Endothelial cell of umbilical vein (primary cell): Measurements from ENCODE around the gene NEDD4L. TPM values are rescaled to one million over a fixed set of nuclear protein-coding genes. Genes with fewer than 3 reads are reported as not detected.

Source experiments
- BruUV-seq: library from RNA; stranded (reverse); fragments of 400-500 nt; replicated peaks from 2 replicates; lab custom pipeline; 2021; lab: Mats Ljungman, UMichigan
- CTCF ChIA-PET: fragments of 300-600, 350-600 bp; sonication (Branson Sonifier 250); formaldehyde crosslinking; loops from one replicate; lab custom pipeline; 2021; ENCODE audit warnings: antibody characterized with exemption, inconsistent platforms; lab: Charles Lee
- POLR2A ChIA-PET: fragments of 300-600, 350-600 bp; sonication (Branson Sonifier 250); formaldehyde crosslinking; loops from one replicate; lab custom pipeline; 2021; ENCODE audit warnings: antibody characterized with exemption, inconsistent platforms; lab: Charles Lee
- DNase-seq: peaks from one replicate; pipeline ENCODE4 v3.0.0-alpha.2; 2011; ENCODE audit warnings: low read depth, low spot score
- FAIRE-seq: peaks from 2 replicates; lab custom pipeline; 2011; peaks lifted over from hg19 to GRCh38; lab: Jason Lieb, UNC
- H2AFZ ChIP-seq: 2 replicates; pipeline ENCODE4 v1.6.0; 2012; ENCODE audit warnings: low read depth, low read length, control low read depth, inconsistent platforms
- H3K27ac ChIP-seq: 2 replicates; pipeline ENCODE4 v1.5.1; 2011; ENCODE audit warnings: low read depth, mild to moderate bottlenecking, control low read depth, low read length, moderate library complexity; ENCODE audit not compliant: insufficient read depth
- H3K27me3 ChIP-seq, 2 experiments: 2 replicates each; pipeline versions ENCODE4 v1.6.0 to v1.6.1; 2011; ENCODE audit warnings: low read length in 2 of 2, mixed read lengths in 1 of 2; ENCODE audit not compliant: control insufficient read depth in 2 of 2, insufficient read depth in 2 of 2
- H3K36me3 ChIP-seq, 2 experiments: 2 replicates in 1 of 2; 3 replicates in 1 of 2; pipeline ENCODE4 v1.5.1; 2011; ENCODE audit warnings: low read length in 2 of 2, mild to moderate bottlenecking in 1 of 2, moderate library complexity in 1 of 2; ENCODE audit not compliant: control insufficient read depth in 2 of 2, insufficient read depth in 2 of 2; ENCODE audit errors: extremely low read depth in 1 of 2
- H3K4me1 ChIP-seq: 3 replicates; pipeline ENCODE4 v1.5.1; 2011; ENCODE audit warnings: mild to moderate bottlenecking, low read length; ENCODE audit not compliant: control insufficient read depth, insufficient read depth; ENCODE audit errors: extremely low read depth
- H3K4me2 ChIP-seq: 2 replicates; pipeline ENCODE4 v1.6.1; 2011; ENCODE audit warnings: low read length, control low read depth, mixed read lengths; ENCODE audit not compliant: insufficient read depth
- H3K4me3 ChIP-seq, 3 experiments: fragments of 200-600 bp in 1 of 3; sonication (generic), shearing (Covaris generic) in 1 of 3; replicated peaks in 1 of 3; 2 replicates each; pipeline ENCODE4 v1.5.1; 2011 to 2016; ENCODE audit warnings: control low read depth in 3 of 3, low read length in 3 of 3, mild to moderate bottlenecking in 2 of 3, inconsistent platforms in 1 of 3, low read depth in 1 of 3, moderate library complexity in 1 of 3; ENCODE audit not compliant: insufficient read depth in 1 of 3
- H3K79me2 ChIP-seq: 2 replicates; pipeline ENCODE4 v1.6.0; 2012; ENCODE audit warnings: low read length, inconsistent platforms; ENCODE audit not compliant: control insufficient read depth, insufficient read depth
- H3K9ac ChIP-seq: replicated peaks from 2 replicates; pipeline ENCODE3; 2011; ENCODE audit warnings: low read length, control low read depth; ENCODE audit not compliant: insufficient read depth; ENCODE audit errors: extremely low read depth
- H3K9me1 ChIP-seq: replicated peaks from 3 replicates; pipeline ENCODE4 v1.6.0; 2011; ENCODE audit warnings: mild to moderate bottlenecking, low read length; ENCODE audit not compliant: control insufficient read depth, insufficient read depth; ENCODE audit errors: extremely low read depth
- H3K9me3 ChIP-seq: replicated peaks from 2 replicates; pipeline ENCODE4 v1.5.1; 2012; ENCODE audit warnings: low read length, inconsistent platforms; ENCODE audit not compliant: control insufficient read depth, insufficient read depth
- H4K20me1 ChIP-seq: replicated peaks from 2 replicates; pipeline ENCODE3; 2011; ENCODE audit warnings: mild to moderate bottlenecking, low read length; ENCODE audit not compliant: control insufficient read depth, insufficient read depth; ENCODE audit errors: extremely low read depth
- EZH2 ChIP-seq: IDR thresholded peaks from 2 replicates; pipeline ENCODE4 v1.6.1; 2012; ENCODE audit warnings: borderline replicate concordance, low read depth, mild to moderate bottlenecking, moderate library complexity, low read length, inconsistent platforms; ENCODE audit not compliant: severe bottlenecking
- FOS ChIP-seq: IDR thresholded peaks from 2 replicates; pipeline ENCODE4 v1.6.1; 2011; ENCODE audit warnings: mild to moderate bottlenecking, low read length, moderate library complexity, borderline replicate concordance; ENCODE audit not compliant: insufficient read depth
- GATA2 ChIP-seq: IDR thresholded peaks from 2 replicates; pipeline ENCODE4 v1.7.0; 2011; ENCODE audit warnings: low read depth, mild to moderate bottlenecking, moderate library complexity, mixed read lengths, low read length; ENCODE audit not compliant: insufficient read length, insufficient read depth
- JUN ChIP-seq: IDR thresholded peaks from 2 replicates; pipeline ENCODE4 v1.6.1; 2011; ENCODE audit warnings: borderline replicate concordance, low read depth; ENCODE audit not compliant: insufficient read length, insufficient read depth
- MAX ChIP-seq: IDR thresholded peaks from 2 replicates; pipeline ENCODE4 v1.6.1; 2011; ENCODE audit not compliant: insufficient read depth, insufficient read length
- MYC ChIP-seq: IDR thresholded peaks from one replicate; pipeline ENCODE4 v1.6.1; 2011; ENCODE audit warnings: mild to moderate bottlenecking, low read depth, low read length
- POLR2A ChIP-seq: IDR thresholded peaks from 2 replicates; pipeline ENCODE4 v1.6.1; 2012; ENCODE audit warnings: low read depth, mild to moderate bottlenecking, control low read depth, low read length
- POLR2AphosphoS5 ChIP-seq: IDR thresholded peaks from 2 replicates; pipeline ENCODE4 v1.6.1; 2012; ENCODE audit warnings: low read depth, mild to moderate bottlenecking, control low read depth, low read length, moderate library complexity; ENCODE audit not compliant: insufficient read depth
- dilution Hi-C: fragments of 300-500 bp; cut with MboI; formaldehyde crosslinking; loops from one replicate; pipeline ENCODE4 v1.15.0; 2019; ENCODE audit warnings: low sequenced_read_pairs; ENCODE audit not compliant: extremely low pct_ligation_motif_present
- intact Hi-C: fragments of 100-400 bp; cut with micrococcal nuclease; formaldehyde crosslinking; loops from one replicate; pipeline ENCODE4 v1.10.0; 2022
- polyA plus RNA-seq, 4 experiments: library from polyadenylated mRNA; depleted of rRNA in 3 of 4; stranded (reverse) in 3 of 4; unstranded in 1 of 4; fragments of >200 nt; gene quantifications; 2 replicates each; pipeline versions ENCODE4 v1.2.1 to v1.2.3, GENCODE V29; 2011 to 2012; ENCODE audit warnings: missing spikeins in 1 of 4
- total RNA-seq: library from RNA; stranded (reverse); gene quantifications from 2 replicates; pipeline ENCODE4 v1.2.3, GENCODE V29; 2021
- TF ChIP-seq, protein P1 (sequence below), 2 donors: IDR thresholded peaks; 1 replicate in 1 of 2; 2 replicates in 1 of 2; pipeline ENCODE4 v1.5.1; 2011; ENCODE audit warnings: low read length in 2 of 2, mild to moderate bottlenecking in 2 of 2, moderate library complexity in 2 of 2, control low read depth in 1 of 2, inconsistent platforms in 1 of 2, low read depth in 1 of 2; ENCODE audit not compliant: insufficient read depth in 1 of 2; ENCODE audit errors: extremely low read depth in 1 of 2

The NEDD4L gene
- total and polyA plus RNA-seq, 2 donors (not counting 3 experiments of a cell fraction or from before 2014, with no cell fraction given): 20.5 to 78.9 TPM

DNA sequence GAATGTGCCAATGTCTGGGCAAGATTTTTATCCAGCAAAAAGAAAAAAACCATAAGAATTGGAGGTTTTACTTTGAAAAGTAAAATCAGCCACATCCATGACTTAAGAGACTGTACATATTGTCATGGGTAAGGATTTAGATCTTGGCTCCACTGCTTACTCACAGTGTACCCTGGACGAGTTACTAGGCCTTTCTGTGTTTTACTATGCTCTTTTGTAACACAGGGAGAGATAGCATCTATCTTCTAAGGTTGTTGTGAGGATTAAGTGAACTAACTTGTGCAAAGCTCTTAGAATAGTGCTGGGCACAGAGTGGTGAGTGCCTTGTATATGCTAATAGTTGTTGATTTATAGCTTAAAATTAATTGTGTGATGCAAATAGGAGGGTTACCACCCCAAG is 255.9 kb downstream of the NEDD4L start:
- intact Hi-C loops: loop anchor here (1.0 kb wide), 1 partner anchor 10 kb away; no protein-coding TSS in a partner anchor
- CTCF ChIA-PET: interaction anchor here (0.7 to 1.4 kb wide), 4 partner anchors 13 to 119 kb away, joined by 3 to 7 read pairs (median 4); no protein-coding TSS in a partner anchor

More for the DNA sequence above, 255.9 kb downstream of the NEDD4L start:
- no peak overlapping the region for H3K27ac ChIP-seq
- H3K9me1 ChIP-seq: no peaks in the 10 kb centered on the region
- no peaks in the 10 kb centered on the region for H3K36me3 ChIP-seq
- no peaks in the 10 kb centered on the region for H3K4me1 ChIP-seq
- no peak overlapping the region for H2AFZ ChIP-seq
- H3K4me2 ChIP-seq: no peak overlapping the region
- no peaks in the 10 kb centered on the region for H3K27me3 ChIP-seq
- BruUV-seq: no TSS peak
- TF ChIP-seq POLR2A (no peak), MAX (no peak), EZH2 (no peak), POLR2AphosphoS5 (no peak), GATA2 (no peak), MYC (no peak), FOS (no peak), JUN (no peak)
- TF ChIP-seq, protein P1, sequence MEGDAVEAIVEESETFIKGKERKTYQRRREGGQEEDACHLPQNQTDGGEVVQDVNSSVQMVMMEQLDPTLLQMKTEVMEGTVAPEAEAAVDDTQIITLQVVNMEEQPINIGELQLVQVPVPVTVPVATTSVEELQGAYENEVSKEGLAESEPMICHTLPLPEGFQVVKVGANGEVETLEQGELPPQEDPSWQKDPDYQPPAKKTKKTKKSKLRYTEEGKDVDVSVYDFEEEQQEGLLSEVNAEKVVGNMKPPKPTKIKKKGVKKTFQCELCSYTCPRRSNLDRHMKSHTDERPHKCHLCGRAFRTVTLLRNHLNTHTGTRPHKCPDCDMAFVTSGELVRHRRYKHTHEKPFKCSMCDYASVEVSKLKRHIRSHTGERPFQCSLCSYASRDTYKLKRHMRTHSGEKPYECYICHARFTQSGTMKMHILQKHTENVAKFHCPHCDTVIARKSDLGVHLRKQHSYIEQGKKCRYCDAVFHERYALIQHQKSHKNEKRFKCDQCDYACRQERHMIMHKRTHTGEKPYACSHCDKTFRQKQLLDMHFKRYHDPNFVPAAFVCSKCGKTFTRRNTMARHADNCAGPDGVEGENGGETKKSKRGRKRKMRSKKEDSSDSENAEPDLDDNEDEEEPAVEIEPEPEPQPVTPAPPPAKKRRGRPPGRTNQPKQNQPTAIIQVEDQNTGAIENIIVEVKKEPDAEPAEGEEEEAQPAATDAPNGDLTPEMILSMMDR (IDR thresholded peaks at IDR 0.05; ENCODE audit: extremely low read depth in 1 of 2, insufficient read depth in 1 of 2, low read depth in 1 of 2, low read length in 2 of 2): no peak
- H3K4me3 ChIP-seq: no peak overlapping the region
- no peak overlapping the region for H3K9ac ChIP-seq
- POLR2A ChIA-PET: no interaction called here
- no peaks in the 10 kb centered on the region for H3K9me3 ChIP-seq
- FAIRE-seq (no peak), DNase-seq (no peak)
- dilution Hi-C loops: no loop called here
- H3K79me2 ChIP-seq: no peaks in the 10 kb centered on the region
- no peaks in the 10 kb centered on the region for H4K20me1 ChIP-seq
